ENCODE results near the gene WIPI1. TPM values are rescaled to one million over a fixed set of nuclear protein-coding genes. Genes with fewer than 3 reads are reported as not detected.

The WIPI1 gene
- total RNA-seq, 1 donor from 2014 or later = 29.5 TPM

DNA sequence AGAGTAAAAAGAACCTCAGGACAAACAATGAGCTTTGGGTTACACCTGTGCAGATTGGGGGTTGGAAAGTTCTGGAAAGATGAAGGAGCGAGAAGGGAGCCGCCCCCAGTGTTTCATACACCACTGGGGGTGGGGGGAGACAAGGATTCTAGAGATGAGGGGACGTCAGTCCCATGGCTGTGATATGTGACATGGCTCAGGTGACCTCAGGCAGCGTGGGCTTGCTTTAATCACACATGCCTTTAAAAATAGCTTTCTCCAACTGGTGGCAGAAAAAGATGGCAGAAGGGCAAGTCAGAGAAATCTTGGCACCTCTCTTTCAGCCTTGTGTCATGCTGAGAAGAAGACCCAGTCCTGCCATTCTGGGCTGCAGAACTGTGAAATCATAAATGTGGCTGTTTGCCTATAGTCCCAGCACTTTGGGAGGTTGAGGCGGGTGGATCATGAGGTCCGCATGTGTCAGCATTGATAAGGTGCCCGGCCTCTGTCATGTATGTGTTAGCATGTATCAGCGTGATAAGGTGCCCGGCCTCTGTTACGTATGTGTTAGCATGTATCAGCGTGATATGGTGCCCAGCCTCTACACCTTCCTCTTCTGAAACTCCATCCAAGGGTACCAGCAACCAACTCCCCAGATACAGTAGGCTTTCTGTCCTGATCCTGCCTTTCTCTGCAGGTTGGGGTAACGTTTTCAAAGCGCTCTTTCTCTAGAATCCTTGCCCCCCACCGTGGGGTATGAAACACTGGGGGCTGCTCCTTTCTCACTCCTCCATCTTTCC, 25.0 kb downstream of the WIPI1 start:
- no peaks in the 10 kb centered on the region for H3K79me2 ChIP-seq (ENCODE audit: low read depth)
- Mint-ChIP-seq H3K36me3 (peaks cover 8% of the 10 kb centered on the region), H3K27me3 (ENCODE audit: insufficient read depth, low read depth) (peaks cover 6% of the 10 kb centered on the region), H3K4me1 (peaks cover 8% of the 10 kb centered on the region), H3K9me3 (no peaks in the 10 kb centered on the region), H3K27ac (no peak overlapping the region), H3K4me3 (no peak overlapping the region)
- H3K4me2 ChIP-seq = no peak overlapping the region
- H3K36me3 ChIP-seq = no peaks in the 10 kb centered on the region
- no peaks in the 10 kb centered on the region for H3K27me3 ChIP-seq
- H4K20me1 ChIP-seq (ENCODE audit: low read depth) = no peaks in the 10 kb centered on the region
- H3K4me1 ChIP-seq = no peaks in the 10 kb centered on the region
- no peak for DNase-seq (ENCODE audit: low spot score)
- H2AFZ ChIP-seq (replicated peaks) = no peak overlapping the region
- no peak overlapping the region for H3K27ac ChIP-seq
- no peaks in the 10 kb centered on the region for H3F3A ChIP-seq (ENCODE audit: low read depth)
- no peak for TF ChIP-seq EZH2phosphoT487 (IDR thresholded peaks at IDR 0.05)
- TF ChIP-seq EZH2 (IDR thresholded peaks at IDR 0.05) = no peak
- TF ChIP-seq, protein P1, sequence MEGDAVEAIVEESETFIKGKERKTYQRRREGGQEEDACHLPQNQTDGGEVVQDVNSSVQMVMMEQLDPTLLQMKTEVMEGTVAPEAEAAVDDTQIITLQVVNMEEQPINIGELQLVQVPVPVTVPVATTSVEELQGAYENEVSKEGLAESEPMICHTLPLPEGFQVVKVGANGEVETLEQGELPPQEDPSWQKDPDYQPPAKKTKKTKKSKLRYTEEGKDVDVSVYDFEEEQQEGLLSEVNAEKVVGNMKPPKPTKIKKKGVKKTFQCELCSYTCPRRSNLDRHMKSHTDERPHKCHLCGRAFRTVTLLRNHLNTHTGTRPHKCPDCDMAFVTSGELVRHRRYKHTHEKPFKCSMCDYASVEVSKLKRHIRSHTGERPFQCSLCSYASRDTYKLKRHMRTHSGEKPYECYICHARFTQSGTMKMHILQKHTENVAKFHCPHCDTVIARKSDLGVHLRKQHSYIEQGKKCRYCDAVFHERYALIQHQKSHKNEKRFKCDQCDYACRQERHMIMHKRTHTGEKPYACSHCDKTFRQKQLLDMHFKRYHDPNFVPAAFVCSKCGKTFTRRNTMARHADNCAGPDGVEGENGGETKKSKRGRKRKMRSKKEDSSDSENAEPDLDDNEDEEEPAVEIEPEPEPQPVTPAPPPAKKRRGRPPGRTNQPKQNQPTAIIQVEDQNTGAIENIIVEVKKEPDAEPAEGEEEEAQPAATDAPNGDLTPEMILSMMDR (IDR thresholded peaks at IDR 0.05) = no peak
- no peak overlapping the region for H3K9ac ChIP-seq
- H3K4me3 ChIP-seq = no peak overlapping the region
- H3K9me3 ChIP-seq (ENCODE audit: low read depth) = no peaks in the 10 kb centered on the region

DNA sequence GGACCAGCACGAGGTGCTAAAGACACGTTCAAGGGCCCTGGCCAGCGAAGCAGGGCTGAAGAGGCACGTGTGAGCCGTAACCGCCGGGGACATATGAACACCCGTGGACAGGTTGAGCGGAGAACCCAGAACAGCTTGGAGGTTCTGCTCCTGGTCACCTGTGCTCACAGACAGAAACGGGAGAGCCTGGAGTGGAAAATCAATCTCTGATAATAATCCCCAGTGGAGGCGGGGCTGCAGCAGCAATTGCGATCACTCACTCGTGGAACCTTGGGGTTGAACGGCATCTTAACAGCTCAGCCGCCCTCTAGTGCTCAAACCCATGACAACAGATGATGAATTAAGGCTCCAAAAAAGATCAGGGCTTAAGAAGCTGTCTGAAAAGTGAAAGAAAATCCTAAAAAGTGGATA, 25.6 kb downstream of the WIPI1 start:
- Mint-ChIP-seq H3K9me3 (no peaks in the 10 kb centered on the region), H3K4me3 (no peak overlapping the region), H3K27me3 (ENCODE audit: insufficient read depth, low read depth) (peaks cover 4% of the 10 kb centered on the region), H3K36me3 (peaks cover 8% of the 10 kb centered on the region), H3K27ac (no peak overlapping the region), H3K4me1 (peaks cover 8% of the 10 kb centered on the region)
- DNase-seq (ENCODE audit: low spot score) = peak; percentile 65
- TF ChIP-seq, protein P1 (IDR thresholded peaks at IDR 0.05) = peak; percentile 60
- TF ChIP-seq EZH2phosphoT487 (IDR thresholded peaks at IDR 0.05) = no peak
- Histone ChIP-seq H2AFZ (replicated peaks) (no peak overlapping the region), H3K27ac (no peak overlapping the region), H3K4me1 (no peaks in the 10 kb centered on the region), H4K20me1 (ENCODE audit: low read depth) (no peaks in the 10 kb centered on the region), H3F3A (ENCODE audit: low read depth) (no peaks in the 10 kb centered on the region), H3K9me3 (ENCODE audit: low read depth) (no peaks in the 10 kb centered on the region), H3K27me3 (no peaks in the 10 kb centered on the region), H3K9ac (no peak overlapping the region), H3K36me3 (no peaks in the 10 kb centered on the region), H3K4me3 (no peak overlapping the region), H3K4me2 (no peak overlapping the region), H3K79me2 (ENCODE audit: low read depth) (no peaks in the 10 kb centered on the region)

DNA sequence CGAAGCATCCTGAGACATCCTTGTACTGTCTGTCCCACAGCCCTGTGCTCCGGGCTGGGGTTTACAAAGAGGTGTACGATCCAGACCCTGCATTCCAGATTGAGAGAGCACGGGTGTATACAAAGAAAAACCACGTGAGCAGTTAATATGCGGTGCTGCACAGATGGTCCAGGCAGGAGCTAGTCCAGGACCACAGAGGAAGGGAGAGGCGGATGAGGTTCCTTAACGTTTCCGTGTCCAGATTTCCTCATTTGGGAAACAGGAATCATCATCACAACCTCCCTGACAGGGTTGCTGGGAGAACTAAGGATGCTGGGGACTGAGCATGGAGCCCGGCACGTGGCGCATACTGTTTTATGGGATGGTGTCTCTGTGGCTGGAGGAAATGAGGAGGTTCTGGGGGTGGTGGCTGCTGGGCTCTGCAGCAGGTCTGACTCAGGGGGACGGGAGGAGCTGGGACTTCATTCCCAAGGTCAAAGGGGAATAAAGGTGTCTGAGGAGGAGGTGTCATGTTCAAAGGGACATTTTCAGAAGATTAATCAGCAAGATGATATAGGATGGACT, 26.2 kb downstream of the WIPI1 start:
- Mint-ChIP-seq H3K4me1 (peaks cover 3% of the 10 kb centered on the region), H3K27me3 (ENCODE audit: insufficient read depth, low read depth) (peaks cover 2% of the 10 kb centered on the region), H3K27ac (no peak overlapping the region), H3K9me3 (no peaks in the 10 kb centered on the region), H3K36me3 (peaks cover 8% of the 10 kb centered on the region), H3K4me3 (no peak overlapping the region)
- Histone ChIP-seq H3K9ac (no peak overlapping the region), H4K20me1 (ENCODE audit: low read depth) (no peaks in the 10 kb centered on the region), H3K4me3 (no peak overlapping the region), H3K27me3 (no peaks in the 10 kb centered on the region), H3F3A (ENCODE audit: low read depth) (no peaks in the 10 kb centered on the region), H3K79me2 (ENCODE audit: low read depth) (no peaks in the 10 kb centered on the region), H3K4me2 (no peak overlapping the region), H3K4me1 (no peaks in the 10 kb centered on the region), H2AFZ (replicated peaks) (no peak overlapping the region), H3K27ac (no peak overlapping the region), H3K9me3 (ENCODE audit: low read depth) (no peaks in the 10 kb centered on the region), H3K36me3 (no peaks in the 10 kb centered on the region)
- TF ChIP-seq, protein P1 (IDR thresholded peaks at IDR 0.05) = no peak
- no peak for TF ChIP-seq EZH2phosphoT487 (IDR thresholded peaks at IDR 0.05)
- TF ChIP-seq EZH2 (IDR thresholded peaks at IDR 0.05) = no peak
- DNase-seq (ENCODE audit: low spot score) = no peak
